Measurements from ENCODE around the gene SLC5A3. TPM values are rescaled to one million over a fixed set of nuclear protein-coding genes. Genes with fewer than 3 reads are reported as not detected.

Gene SLC5A3
- polyA plus RNA-seq, 3 donors: 1.2 to 3.3 (median 1.6) TPM

DNA sequence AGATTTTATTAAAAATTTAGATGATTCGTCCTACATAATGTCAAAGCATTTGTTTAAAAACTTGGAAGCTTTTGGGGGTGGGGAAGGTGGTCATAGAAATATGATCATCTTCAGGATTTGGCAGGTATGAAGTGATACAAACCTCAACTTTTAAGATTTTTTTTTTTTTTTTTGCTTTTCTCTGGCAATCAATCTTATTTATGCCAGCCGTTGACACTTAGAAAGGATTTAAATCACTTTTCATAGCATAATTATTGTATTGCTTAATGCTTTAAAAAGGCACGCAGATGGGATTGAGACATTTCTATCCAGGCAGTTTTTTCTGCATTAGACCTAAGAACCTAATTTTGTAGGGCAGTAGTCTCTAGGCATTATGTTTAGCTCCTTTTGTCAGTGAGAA lies 19.7 kb downstream of the SLC5A3 start:
- Histone ChIP-seq H3K9ac (ENCODE audit: insufficient read depth, low read length, poor library complexity, severe bottlenecking) (no peak overlapping the region), H3K36me3 (replicated peaks in 1 of 2; ENCODE audit: control insufficient read depth in 1 of 2, insufficient read depth in 2 of 2, low read length in 2 of 2) (peaks cover 15 to 39% of the 10 kb centered on the region in 2 donors), H3K79me2 (ENCODE audit: insufficient read depth, low read length) (peaks cover 74% of the 10 kb centered on the region), H3K4me1 (ENCODE audit: control insufficient read depth in 1 of 2, insufficient read depth in 2 of 2, low read length in 2 of 2) (peaks cover 3 to 7% of the 10 kb centered on the region in 2 donors), H4K20me1 (ENCODE audit: insufficient read depth, low read length) (peaks cover 88% of the 10 kb centered on the region), H2AFZ (ENCODE audit: insufficient read depth, low read depth, low read length, poor library complexity, severe bottlenecking) (no peak overlapping the region), H3K9me3 (replicated peaks in 1 of 2; ENCODE audit: control insufficient read depth in 1 of 2, insufficient read depth in 1 of 2, low read length in 2 of 2) (no peaks in the 10 kb centered on the region), H3K27me3 (ENCODE audit: control insufficient read depth in 2 of 2, insufficient read depth in 2 of 2, low read length in 2 of 2) (no peaks in the 10 kb centered on the region), H3K27ac (ENCODE audit: low read depth in 1 of 2, low read length in 2 of 2) (no peak overlapping the region), H3K4me2 (replicated peaks; ENCODE audit: extremely low read depth, low read length, poor library complexity, severe bottlenecking) (no peak overlapping the region), H3K4me3 (replicated peaks in 1 of 3; ENCODE audit: low read depth in 2 of 3, low read length in 3 of 3) (no peak overlapping the region)
- no peak overlapping the region for H3K4me3 Mint-ChIP-seq
- H3K27ac Mint-ChIP-seq: no peak overlapping the region
- peaks cover 21% of the 10 kb centered on the region for H3K4me1 Mint-ChIP-seq
- TF ChIP-seq, protein P1, sequence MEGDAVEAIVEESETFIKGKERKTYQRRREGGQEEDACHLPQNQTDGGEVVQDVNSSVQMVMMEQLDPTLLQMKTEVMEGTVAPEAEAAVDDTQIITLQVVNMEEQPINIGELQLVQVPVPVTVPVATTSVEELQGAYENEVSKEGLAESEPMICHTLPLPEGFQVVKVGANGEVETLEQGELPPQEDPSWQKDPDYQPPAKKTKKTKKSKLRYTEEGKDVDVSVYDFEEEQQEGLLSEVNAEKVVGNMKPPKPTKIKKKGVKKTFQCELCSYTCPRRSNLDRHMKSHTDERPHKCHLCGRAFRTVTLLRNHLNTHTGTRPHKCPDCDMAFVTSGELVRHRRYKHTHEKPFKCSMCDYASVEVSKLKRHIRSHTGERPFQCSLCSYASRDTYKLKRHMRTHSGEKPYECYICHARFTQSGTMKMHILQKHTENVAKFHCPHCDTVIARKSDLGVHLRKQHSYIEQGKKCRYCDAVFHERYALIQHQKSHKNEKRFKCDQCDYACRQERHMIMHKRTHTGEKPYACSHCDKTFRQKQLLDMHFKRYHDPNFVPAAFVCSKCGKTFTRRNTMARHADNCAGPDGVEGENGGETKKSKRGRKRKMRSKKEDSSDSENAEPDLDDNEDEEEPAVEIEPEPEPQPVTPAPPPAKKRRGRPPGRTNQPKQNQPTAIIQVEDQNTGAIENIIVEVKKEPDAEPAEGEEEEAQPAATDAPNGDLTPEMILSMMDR (IDR thresholded peaks at IDR 0.05): no peak
- DNase-seq: no peak
- intact Hi-C loops (cut with micrococcal nuclease): no loop called here
- no peaks in the 10 kb centered on the region for H3K9me3 Mint-ChIP-seq
- peaks cover 29 to 39% of the 10 kb centered on the region in 2 donors for H3K36me3 Mint-ChIP-seq
- no peaks in the 10 kb centered on the region for H3K27me3 Mint-ChIP-seq (ENCODE audit: low read depth in 3 of 3)
- no CpG with 5 or more reads among the region's 3 CpGs for WGBS (ENCODE audit: insufficient coverage)

DNA sequence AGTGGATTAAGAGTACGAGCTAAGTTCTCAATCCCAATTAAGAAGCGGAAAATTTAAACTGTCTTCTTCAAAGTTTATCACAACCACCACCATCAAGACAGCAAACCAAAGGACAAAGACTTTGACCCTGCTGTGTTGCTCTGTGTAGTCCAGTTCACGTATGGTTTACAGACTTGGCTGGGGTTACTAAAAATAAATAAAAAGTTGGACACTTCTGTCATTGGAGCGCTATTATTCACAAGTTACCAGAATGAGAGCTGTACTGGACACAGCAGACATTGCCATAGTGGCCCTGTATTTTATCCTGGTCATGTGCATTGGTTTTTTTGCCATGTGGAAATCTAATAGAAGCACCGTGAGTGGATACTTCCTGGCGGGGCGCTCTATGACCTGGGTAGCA lies 21.6 kb downstream of the SLC5A3 start:
- no peak overlapping the region for H3K4me2 ChIP-seq (replicated peaks; ENCODE audit: extremely low read depth, low read length, poor library complexity, severe bottlenecking)
- H3K36me3 ChIP-seq (replicated peaks in 1 of 2; ENCODE audit: control insufficient read depth in 1 of 2, insufficient read depth in 2 of 2, low read length in 2 of 2): peaks cover 15 to 32% of the 10 kb centered on the region in 2 donors
- no peak overlapping the region for H3K4me3 ChIP-seq (replicated peaks in 1 of 3; ENCODE audit: low read depth in 2 of 3, low read length in 3 of 3)
- no peaks in the 10 kb centered on the region for H3K27me3 Mint-ChIP-seq (ENCODE audit: low read depth in 3 of 3)
- H3K4me1 Mint-ChIP-seq: peaks cover 21% of the 10 kb centered on the region
- no peak overlapping the region for H3K9ac ChIP-seq (ENCODE audit: insufficient read depth, low read length, poor library complexity, severe bottlenecking)
- intact Hi-C loops (cut with micrococcal nuclease): no loop called here
- TF ChIP-seq, protein P1 (IDR thresholded peaks at IDR 0.05): no peak
- peaks cover 74% of the 10 kb centered on the region for H3K79me2 ChIP-seq (ENCODE audit: insufficient read depth, low read length)
- H4K20me1 ChIP-seq (ENCODE audit: insufficient read depth, low read length): peaks cover 76% of the 10 kb centered on the region
- H3K27ac Mint-ChIP-seq: peak overlapping the region in 1 of 7 donors; percentile 7
- peaks cover 3 to 7% of the 10 kb centered on the region in 2 donors for H3K4me1 ChIP-seq (ENCODE audit: control insufficient read depth in 1 of 2, insufficient read depth in 2 of 2, low read length in 2 of 2)
- DNase-seq: no peak
- no peak overlapping the region for H3K4me3 Mint-ChIP-seq
- no peaks in the 10 kb centered on the region for H3K27me3 ChIP-seq (ENCODE audit: control insufficient read depth in 2 of 2, insufficient read depth in 2 of 2, low read length in 2 of 2)
- H3K9me3 ChIP-seq (replicated peaks in 1 of 2; ENCODE audit: control insufficient read depth in 1 of 2, insufficient read depth in 1 of 2, low read length in 2 of 2): no peaks in the 10 kb centered on the region
- no peak overlapping the region for H2AFZ ChIP-seq (ENCODE audit: insufficient read depth, low read depth, low read length, poor library complexity, severe bottlenecking)
- H3K36me3 Mint-ChIP-seq: peaks cover 35 to 40% of the 10 kb centered on the region in 2 donors
- H3K27ac ChIP-seq (ENCODE audit: low read depth in 1 of 2, low read length in 2 of 2): no peak overlapping the region
- 100% methylated on average over 1 of the region's 7 CpGs for WGBS (ENCODE audit: insufficient coverage)
- H3K9me3 Mint-ChIP-seq: no peaks in the 10 kb centered on the region

Measured in CD14-positive monocyte (primary cell).